ENCODE data around the gene CERS6. TPM values are rescaled to one million over a fixed set of nuclear protein-coding genes. Genes with fewer than 3 reads are reported as not detected.

CERS6 gene
- total RNA-seq, 1 donor = 23.9 TPM

- Histone ChIP-seq H3K27ac (ENCODE audit: low read depth, low read length) (no peak overlapping the region), H3K27me3 (ENCODE audit: insufficient read depth, low read length) (no peaks in the 10 kb centered on the region), H3K9me3 (ENCODE audit: low read depth, low read length) (no peaks in the 10 kb centered on the region), H3K4me2 (ENCODE audit: insufficient read depth, low read length) (no peak overlapping the region), H2AFZ (ENCODE audit: low read length) (no peak overlapping the region), H3K4me1 (ENCODE audit: insufficient read depth, low read length) (no peaks in the 10 kb centered on the region), H4K20me1 (ENCODE audit: insufficient read depth, low read length) (no peaks in the 10 kb centered on the region), H3K36me3 (ENCODE audit: insufficient read depth, low read length) (no peaks in the 10 kb centered on the region), H3K4me3 (ENCODE audit: insufficient read depth, low read length) (no peak overlapping the region), H3K79me2 (ENCODE audit: insufficient read depth, low read length) (no peaks in the 10 kb centered on the region)
- no peak for DNase-seq (ENCODE audit: insufficient read length, low spot score, missing footprints)
- no peak for TF ChIP-seq CTCF (IDR thresholded peaks at IDR 0.05; ENCODE audit: extremely low read depth, low read depth, low read length)
These were observed 280.8 kb downstream of the CERS6 start for GRCh38 chr2:168736649-168737445.

GRCh38 chr2:168738062-168738461, 282.0 kb downstream of the CERS6 start:
- Histone ChIP-seq H2AFZ (ENCODE audit: low read length) (no peak overlapping the region), H3K9me3 (ENCODE audit: low read depth, low read length) (no peaks in the 10 kb centered on the region), H3K4me1 (ENCODE audit: insufficient read depth, low read length) (no peaks in the 10 kb centered on the region), H3K4me3 (ENCODE audit: insufficient read depth, low read length) (no peak overlapping the region), H3K79me2 (ENCODE audit: insufficient read depth, low read length) (no peaks in the 10 kb centered on the region), H4K20me1 (ENCODE audit: insufficient read depth, low read length) (no peaks in the 10 kb centered on the region), H3K4me2 (ENCODE audit: insufficient read depth, low read length) (no peak overlapping the region), H3K27ac (ENCODE audit: low read depth, low read length) (no peak overlapping the region), H3K36me3 (ENCODE audit: insufficient read depth, low read length) (no peaks in the 10 kb centered on the region), H3K27me3 (ENCODE audit: insufficient read depth, low read length) (no peaks in the 10 kb centered on the region)
- no peak for TF ChIP-seq CTCF (IDR thresholded peaks at IDR 0.05; ENCODE audit: extremely low read depth, low read depth, low read length)
- DNase-seq (ENCODE audit: insufficient read length, low spot score, missing footprints) = no peak

GRCh38 chr2:168740360-168740759, 284.3 kb downstream of the CERS6 start:
- Histone ChIP-seq H3K4me1 (ENCODE audit: insufficient read depth, low read length) (no peaks in the 10 kb centered on the region), H3K27me3 (ENCODE audit: insufficient read depth, low read length) (no peaks in the 10 kb centered on the region), H3K79me2 (ENCODE audit: insufficient read depth, low read length) (no peaks in the 10 kb centered on the region), H4K20me1 (ENCODE audit: insufficient read depth, low read length) (no peaks in the 10 kb centered on the region), H3K4me3 (ENCODE audit: insufficient read depth, low read length) (no peak overlapping the region), H3K4me2 (ENCODE audit: insufficient read depth, low read length) (no peak overlapping the region), H3K27ac (ENCODE audit: low read depth, low read length) (no peak overlapping the region), H3K9me3 (ENCODE audit: low read depth, low read length) (no peaks in the 10 kb centered on the region), H2AFZ (ENCODE audit: low read length) (no peak overlapping the region), H3K36me3 (ENCODE audit: insufficient read depth, low read length) (no peaks in the 10 kb centered on the region)
- TF ChIP-seq CTCF (IDR thresholded peaks at IDR 0.05; ENCODE audit: extremely low read depth, low read depth, low read length) = no peak
- no peak for DNase-seq (ENCODE audit: insufficient read length, low spot score, missing footprints)

GRCh38 chr2:168740788-168741187, 284.7 kb downstream of the CERS6 start:
- Histone ChIP-seq H3K27ac (ENCODE audit: low read depth, low read length) (no peak overlapping the region), H4K20me1 (ENCODE audit: insufficient read depth, low read length) (no peaks in the 10 kb centered on the region), H3K79me2 (ENCODE audit: insufficient read depth, low read length) (no peaks in the 10 kb centered on the region), H2AFZ (ENCODE audit: low read length) (no peak overlapping the region), H3K36me3 (ENCODE audit: insufficient read depth, low read length) (no peaks in the 10 kb centered on the region), H3K4me1 (ENCODE audit: insufficient read depth, low read length) (no peaks in the 10 kb centered on the region), H3K4me2 (ENCODE audit: insufficient read depth, low read length) (no peak overlapping the region), H3K4me3 (ENCODE audit: insufficient read depth, low read length) (no peak overlapping the region), H3K27me3 (ENCODE audit: insufficient read depth, low read length) (no peaks in the 10 kb centered on the region), H3K9me3 (ENCODE audit: low read depth, low read length) (no peaks in the 10 kb centered on the region)
- no peak for DNase-seq (ENCODE audit: insufficient read length, low spot score, missing footprints)
- no peak for TF ChIP-seq CTCF (IDR thresholded peaks at IDR 0.05; ENCODE audit: extremely low read depth, low read depth, low read length)

Data from osteoblast (primary cell).